Measurements from ENCODE around the gene UBN2.
"Not testable (repeated sequence)": the region's sequence is repeated elsewhere in the genome, so short reads cannot be mapped to it uniquely, and the experiment has no call there.

Gene UBN2

DNA sequence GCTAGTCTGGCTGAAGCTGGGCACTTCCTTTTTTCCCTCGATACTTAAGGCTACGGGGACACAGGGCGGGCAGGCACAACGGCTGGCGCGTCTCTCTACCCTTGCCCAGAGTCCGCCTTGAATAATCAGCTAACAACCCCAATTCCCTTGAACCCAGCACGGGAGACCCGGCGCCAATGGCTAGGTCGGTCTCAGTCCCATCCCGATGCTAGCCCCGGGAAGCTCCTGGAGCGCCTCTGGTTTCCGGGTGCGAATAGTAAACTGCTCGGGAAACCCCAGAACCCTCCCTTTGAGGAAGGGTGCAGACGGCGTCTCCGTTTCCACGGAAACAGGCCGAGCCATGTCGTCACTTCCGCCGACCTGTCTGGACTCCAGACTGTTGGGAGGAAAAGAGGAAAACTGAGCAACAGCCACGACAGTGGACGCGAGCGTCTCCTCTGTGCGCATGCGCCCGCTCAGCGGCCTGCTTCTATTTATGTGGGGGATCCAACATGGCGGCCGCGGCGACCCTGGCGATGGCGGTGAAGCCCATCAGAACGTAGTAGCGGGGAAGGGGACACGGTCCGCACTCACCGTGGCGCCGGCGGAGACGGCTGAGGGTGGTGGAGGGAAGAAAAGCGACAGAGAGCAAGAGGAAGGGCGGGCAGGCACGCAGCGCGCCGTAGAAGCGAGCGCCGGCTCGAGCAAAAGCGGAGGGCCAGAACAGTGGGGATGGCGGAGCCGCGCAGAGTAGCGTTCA, at the start of gene UBN2:
UBN2 (plus strand) TSS at position 464 of the 739 bp plus-strand sequence; CDS start at position 712, 248 bp downstream.
- H3K27ac ChIP-seq, result peak within 1 kb of the TSS; percentile 66
- DNase-seq (ENCODE audit: low read depth, low spot score), result peak; percentile 77

DNA sequence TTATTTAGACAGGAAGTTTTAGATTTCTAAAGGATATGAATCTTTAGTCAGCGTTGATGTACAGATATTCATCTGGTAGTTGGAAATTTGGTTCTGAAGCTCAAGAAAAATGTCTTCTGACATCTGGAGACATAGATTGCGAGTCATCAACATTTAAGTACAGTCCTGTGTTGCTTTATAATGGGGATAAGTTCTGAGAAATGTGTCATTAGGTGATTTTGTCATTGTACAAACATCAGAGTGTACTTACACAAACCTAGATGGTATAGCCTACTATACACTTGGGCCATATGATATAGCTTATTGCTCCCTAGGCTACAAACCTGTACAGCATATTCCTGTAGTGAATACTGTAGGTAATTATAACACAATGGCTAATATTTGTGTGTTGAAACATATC, 49.6 kb upstream of the UBN2 start:
- H3K27ac ChIP-seq, result peak overlapping the region; percentile 42
- DNase-seq (ENCODE audit: low read depth, low spot score), result no peak

DNA sequence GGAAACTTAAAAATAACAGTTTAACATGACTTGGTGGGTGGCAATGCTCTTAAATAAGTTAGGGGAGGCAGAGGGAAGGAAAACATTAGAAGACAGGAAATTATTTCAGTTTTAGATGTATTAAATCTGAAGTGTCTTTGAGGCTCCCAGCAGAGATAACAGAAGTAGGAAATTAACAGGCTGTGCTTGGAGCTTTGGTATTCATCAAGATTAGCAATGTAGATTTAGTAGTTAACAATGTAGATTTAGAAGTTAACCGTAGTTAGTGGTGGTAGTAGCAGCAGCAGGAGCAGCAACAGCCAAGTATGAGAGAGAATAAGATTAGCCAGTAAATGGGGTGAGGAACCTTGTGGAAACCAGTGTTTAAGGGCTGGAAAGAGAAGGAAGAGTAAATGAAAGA, 48.7 kb upstream of the UBN2 start:
- DNase-seq (ENCODE audit: low read depth, low spot score), result no peak
- no peak overlapping the region for H3K27ac ChIP-seq

DNA sequence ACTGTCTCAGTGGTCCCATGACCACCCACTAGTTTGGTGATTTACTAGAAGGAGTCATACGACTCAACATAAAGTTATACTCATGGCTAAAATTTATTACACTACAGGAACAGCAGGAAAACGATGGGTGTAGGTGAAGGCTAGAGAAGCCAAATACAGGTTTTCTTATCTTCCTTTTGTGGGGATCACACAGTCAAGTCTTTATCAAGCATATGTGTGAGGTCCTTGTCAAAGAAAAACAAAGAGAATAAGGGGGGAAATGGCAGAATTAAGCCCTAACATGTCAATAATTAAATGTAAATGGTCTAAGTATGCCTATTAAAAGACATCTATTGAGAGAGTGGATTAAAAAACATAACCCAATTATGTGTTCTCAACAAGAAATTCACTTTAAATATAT, 47.8 kb upstream of the UBN2 start:
- no peak overlapping the region for H3K27ac ChIP-seq
- no peak for DNase-seq (ENCODE audit: low read depth, low spot score)

GRCh38 chr7:139183878-139184338, 47.1 kb upstream of the UBN2 start:
- DNase-seq (ENCODE audit: low read depth, low spot score), result no peak
- no peak overlapping the region for H3K27ac ChIP-seq

GRCh38 chr7:139186146-139186545, 44.9 kb upstream of the UBN2 start:
- no peak for DNase-seq (ENCODE audit: low read depth, low spot score)
- H3K27ac ChIP-seq, result no peak overlapping the region

GRCh38 chr7:139189357-139189756, 41.7 kb upstream of the UBN2 start:
- DNase-seq (ENCODE audit: low read depth, low spot score), result no peak
- no peak overlapping the region for H3K27ac ChIP-seq

GRCh38 chr7:139192014-139192706, 38.9 kb upstream of the UBN2 start:
- H3K27ac ChIP-seq, result peak overlapping the region; percentile 55
- peak; percentile 43 for DNase-seq (ENCODE audit: low read depth, low spot score)

GRCh38 chr7:139200382-139200781, 30.7 kb upstream of the UBN2 start:
- no peak for DNase-seq (ENCODE audit: low read depth, low spot score)

GRCh38 chr7:139203992-139204391, 27.0 kb upstream of the UBN2 start:
- no peak for DNase-seq (ENCODE audit: low read depth, low spot score)
- H3K27ac ChIP-seq, result no peak overlapping the region

More at GRCh38 chr7:139200382-139200781, 30.7 kb upstream of the UBN2 start:
- no peak overlapping the region for H3K27ac ChIP-seq

GRCh38 chr7:139205843-139206242, 25.2 kb upstream of the UBN2 start:
- H3K27ac ChIP-seq, result no peak overlapping the region
- no peak for DNase-seq (ENCODE audit: low read depth, low spot score)

DNA sequence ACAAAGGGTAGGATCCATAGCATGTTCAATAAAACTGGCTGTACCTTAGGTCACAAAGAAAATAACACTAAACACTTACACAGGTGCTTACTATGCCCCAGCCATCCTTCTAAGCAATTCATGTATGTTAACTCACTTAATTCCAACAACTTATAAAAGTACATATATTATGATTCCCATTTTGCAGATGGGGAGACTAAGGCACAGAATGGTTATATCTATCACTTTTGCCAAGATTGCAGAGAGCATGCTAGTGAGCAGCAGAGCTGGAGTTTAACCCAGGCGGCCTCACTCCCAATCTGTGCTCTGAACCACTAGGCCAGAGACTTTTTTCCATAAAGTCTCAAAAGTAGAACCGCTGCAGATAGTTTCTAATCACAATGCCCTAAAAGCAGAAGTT, 18.9 kb upstream of the UBN2 start:
- no peak for DNase-seq (ENCODE audit: low read depth, low spot score)
- H3K27ac ChIP-seq, result no peak overlapping the region

DNA sequence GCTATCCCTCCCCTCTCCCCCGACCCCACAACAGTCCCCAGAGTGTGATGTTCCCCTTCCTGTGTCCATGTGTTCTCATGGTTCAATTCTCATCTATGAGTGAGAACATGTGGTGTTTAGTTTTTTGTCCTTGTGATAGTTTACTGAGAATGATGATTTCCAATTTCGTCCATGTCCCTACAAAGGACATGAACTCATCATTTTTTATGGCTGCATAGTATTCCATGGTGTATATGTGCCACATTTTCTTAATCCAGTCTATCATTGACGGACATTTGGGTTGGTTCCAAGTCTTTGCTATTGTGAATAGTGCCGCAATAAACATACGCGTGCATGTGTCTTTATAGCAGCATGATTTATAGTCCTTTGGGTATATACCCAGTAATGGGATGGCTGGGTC, 17.5 kb upstream of the UBN2 start:
- DNase-seq (ENCODE audit: low read depth, low spot score); H3K27ac ChIP-seq: not testable (repeated sequence)

DNA sequence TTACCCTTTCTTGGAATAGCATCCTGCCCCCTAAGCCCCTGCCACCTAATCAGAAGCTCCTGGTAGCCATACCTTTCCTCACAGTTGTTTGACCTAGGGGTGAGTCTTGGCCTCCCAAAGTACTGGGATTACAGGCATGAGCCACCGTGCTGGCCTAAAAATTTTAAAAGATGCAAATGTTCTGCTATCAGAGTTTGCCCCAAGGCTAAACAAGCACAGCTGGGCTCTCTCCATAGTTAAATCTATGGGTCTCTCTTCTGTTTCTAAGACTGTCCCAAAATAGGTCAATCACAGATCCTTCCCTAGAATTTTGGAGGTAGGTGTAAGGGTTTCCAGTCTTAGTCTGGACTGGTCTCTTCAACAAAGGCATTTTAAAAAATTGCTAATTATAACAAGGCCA, 12.9 kb upstream of the UBN2 start:
- no peak overlapping the region for H3K27ac ChIP-seq
- no peak for DNase-seq (ENCODE audit: low read depth, low spot score)

GRCh38 chr7:139224219-139224618, 6.8 kb upstream of the UBN2 start:
- H3K27ac ChIP-seq, result no peak overlapping the region

GRCh38 chr7:139224836-139225235, 6.2 kb upstream of the UBN2 start:
- DNase-seq (ENCODE audit: low read depth, low spot score); H3K27ac ChIP-seq: not testable (repeated sequence)

More at GRCh38 chr7:139224219-139224618, 6.8 kb upstream of the UBN2 start:
- no peak for DNase-seq (ENCODE audit: low read depth, low spot score)

GRCh38 chr7:139225286-139226157, 5.5 kb upstream of the UBN2 start:
- not testable (repeated sequence) for DNase-seq (ENCODE audit: low read depth, low spot score); H3K27ac ChIP-seq

DNA sequence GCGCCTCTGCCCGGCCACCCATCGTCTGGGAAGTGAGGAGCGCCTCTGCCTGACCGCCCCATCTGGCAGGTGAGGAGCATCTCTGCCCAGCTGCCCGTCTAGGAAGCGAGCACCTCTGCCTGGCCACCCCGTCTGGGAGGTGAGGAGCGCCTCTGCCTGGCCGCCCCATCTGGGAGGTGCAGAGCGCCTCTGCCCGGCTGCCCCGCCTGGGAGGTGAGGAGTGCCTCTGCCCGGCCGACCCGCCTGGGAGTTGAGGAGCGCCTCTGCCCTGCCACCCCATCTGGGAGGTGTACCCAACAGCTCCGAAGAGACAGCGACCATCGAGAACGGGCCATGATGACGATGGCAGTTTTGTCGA, 4.9 kb upstream of the UBN2 start:
- H3K27ac ChIP-seq; DNase-seq (ENCODE audit: low read depth, low spot score): not testable (repeated sequence)

- not testable (repeated sequence) for H3K27ac ChIP-seq
Measured at GRCh38 chr7:139226988-139227488, 4.0 kb upstream of the UBN2 start.

GRCh38 chr7:139230023-139230422, 1.0 kb upstream of the UBN2 start:
- peak overlapping the region; percentile 66 for H3K27ac ChIP-seq
- no peak for DNase-seq (ENCODE audit: low read depth, low spot score)

More at GRCh38 chr7:139226988-139227488, 4.0 kb upstream of the UBN2 start:
- not testable (repeated sequence) for DNase-seq (ENCODE audit: low read depth, low spot score)

GRCh38 chr7:139230484-139230773, 608 bp upstream of the UBN2 start:
- no peak for DNase-seq (ENCODE audit: low read depth, low spot score)
- H3K27ac ChIP-seq, result peak overlapping the region; percentile 66
